ENCODE measurements around the gene CPN2.

CPN2 gene

DNA sequence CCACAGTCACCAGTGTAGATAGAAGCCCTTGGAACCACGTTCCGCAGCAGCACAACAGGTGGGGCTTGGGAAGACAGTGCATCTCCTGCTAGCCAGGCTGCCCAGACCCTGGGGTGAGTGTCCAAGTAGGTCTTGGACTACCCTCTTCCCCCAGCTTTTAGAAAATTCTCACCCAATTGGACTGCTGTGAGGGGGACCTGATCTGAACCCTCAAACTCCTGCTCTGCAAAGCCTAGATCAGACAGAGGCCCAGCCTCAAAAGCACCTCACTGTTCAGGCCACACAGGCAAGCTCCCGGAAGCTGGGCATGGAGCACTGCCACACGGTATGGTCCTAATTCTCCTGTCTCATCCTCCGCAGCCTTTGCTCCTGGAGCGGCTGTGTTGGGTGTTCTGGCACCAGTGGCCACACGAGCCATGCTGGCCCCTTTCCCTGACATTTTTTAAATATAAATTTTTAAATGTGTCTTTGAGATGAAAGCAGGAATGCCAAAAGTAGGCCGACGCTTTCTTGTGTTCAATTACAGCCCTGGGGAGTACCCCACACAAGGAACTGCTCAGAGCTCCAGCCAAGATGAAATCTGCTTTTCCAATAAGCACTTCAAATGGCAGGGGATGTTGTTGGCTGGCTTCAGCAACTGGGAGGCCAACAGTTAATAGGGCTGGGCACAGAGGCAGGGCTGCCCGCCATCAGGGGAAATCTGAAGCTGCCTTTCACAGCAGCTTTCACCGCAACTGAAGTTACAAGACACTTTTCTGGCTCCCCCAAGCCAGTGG is 40.9 kb downstream of the CPN2 start:
- DNase-seq = no peak

DNA sequence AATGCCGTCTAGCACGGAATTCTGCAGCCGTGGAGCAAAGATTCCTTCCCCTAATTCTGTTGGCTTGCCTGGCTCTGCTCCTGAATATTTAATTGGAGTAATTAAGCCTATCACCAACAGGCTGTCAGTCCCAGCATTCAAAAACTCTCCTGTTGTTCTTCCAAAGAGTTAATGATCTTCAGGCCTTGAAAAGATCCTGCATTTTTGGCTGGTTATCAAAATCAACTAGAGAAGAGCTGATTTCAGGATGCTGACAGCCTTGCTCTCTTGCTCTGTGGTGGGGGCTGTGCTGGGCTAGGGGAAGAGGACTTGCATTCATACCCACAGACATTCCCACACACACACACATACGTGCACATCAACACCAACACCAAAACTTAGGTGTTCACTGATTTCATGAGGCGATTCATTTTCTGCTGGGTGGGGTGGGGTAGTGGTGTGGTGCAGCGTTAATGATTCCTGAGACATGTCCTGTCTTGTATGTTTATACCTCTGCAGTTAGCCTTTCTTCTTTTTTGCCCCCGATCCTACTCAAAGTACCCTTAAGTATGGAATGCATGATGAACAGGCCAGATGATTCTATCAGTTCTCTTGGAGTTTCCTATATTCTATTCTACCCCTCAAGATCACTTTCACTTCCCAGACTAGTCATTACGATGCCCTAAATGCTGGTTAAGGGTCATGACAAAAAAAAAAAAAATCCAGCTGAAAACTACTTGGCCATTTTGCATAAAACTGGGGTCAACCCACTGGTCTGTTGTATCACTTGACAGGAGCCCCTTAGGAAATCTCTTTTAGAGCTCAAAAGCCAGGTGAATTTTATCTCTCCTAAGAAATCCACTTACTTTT is 42.3 kb downstream of the CPN2 start:
- no peak for DNase-seq

DNA sequence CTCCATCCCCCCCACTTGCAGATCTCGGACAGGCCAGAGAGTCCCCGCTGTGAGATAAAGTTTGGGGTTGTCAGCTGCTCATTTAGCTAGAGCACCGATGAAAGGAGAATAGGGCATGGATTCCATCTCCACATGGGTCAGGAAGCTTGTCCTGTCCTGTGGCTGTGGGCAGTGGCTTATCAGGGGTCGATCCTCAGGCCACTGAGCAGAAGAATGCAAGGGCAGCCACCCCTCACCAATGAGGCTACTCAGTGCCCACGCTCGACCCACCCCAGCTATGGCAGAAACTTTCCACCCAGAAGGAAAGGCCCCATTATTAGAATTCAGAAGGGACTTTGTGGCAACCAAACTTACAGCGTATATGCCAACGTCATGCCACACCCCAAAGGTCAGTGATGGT is 43.3 kb downstream of the CPN2 start:
- DNase-seq = no peak

DNA sequence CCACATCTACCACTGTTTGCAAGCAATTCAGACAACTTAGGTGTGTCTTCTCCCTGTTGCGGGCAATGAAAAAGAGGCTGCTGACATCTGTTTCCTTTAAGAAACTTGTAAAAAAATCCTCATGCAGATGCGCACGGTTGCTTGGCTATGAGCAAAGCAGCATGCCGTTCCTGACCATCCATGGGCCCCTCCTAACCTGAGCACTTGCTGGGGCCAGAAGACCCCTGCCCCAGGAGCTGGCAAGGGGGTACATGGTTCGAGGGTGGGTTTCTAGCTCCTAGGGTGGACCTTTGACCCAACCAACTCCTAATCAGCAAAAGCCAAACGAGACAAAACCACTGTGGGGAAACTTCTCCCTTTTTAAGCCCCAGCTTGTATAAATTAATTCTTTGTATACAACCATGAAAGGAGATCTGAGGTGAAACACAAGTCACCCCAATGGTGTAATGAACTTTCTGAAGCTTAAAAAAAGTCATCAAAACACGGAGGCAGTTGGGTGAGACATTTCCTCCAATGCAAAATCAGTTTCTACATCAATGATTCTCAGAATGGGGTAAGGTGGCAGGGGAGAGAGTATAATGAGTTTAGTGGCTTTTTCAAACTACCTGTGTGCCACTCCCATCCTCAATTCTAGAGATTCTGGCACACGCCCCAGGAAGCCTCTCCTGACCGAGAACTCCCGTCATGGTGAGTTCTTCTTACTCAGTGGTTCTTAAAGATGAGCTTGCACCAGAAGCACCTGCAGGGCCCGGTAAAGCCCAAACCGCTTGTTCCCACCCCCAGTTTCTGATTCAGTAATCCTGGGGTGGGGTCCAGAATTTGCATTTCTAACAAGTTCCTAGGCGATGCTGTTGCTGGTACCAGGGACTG is 44.1 kb downstream of the CPN2 start:
- DNase-seq = no peak

DNA sequence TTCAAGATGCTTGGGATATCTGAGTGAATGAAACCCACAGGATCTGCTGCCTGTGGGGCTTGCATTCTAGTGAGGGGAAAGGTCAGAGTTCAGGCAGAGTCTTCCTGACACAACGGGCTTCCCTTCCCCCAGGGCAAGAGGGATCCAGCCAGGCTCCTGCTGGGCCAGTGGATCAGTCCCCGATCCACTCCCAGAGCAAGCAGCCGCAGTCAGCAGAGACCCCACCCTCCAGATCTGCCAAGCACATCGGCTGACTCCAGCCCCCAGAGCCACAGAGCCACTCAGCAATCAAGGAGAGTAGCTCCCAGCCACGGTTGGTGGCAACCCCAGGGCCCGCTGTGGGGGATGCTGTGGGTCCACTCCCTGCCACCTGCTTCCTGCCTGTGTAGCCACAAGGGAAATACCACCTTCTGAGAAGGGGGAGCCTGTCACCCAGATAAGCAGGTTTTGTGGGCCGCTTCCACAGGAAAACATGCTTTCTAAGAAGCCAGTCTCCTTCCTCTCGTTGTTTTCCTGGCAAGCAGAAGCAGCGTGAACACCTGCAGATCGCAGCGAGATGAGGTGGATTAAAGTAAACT is 44.9 kb downstream of the CPN2 start:
- no peak for DNase-seq

DNA sequence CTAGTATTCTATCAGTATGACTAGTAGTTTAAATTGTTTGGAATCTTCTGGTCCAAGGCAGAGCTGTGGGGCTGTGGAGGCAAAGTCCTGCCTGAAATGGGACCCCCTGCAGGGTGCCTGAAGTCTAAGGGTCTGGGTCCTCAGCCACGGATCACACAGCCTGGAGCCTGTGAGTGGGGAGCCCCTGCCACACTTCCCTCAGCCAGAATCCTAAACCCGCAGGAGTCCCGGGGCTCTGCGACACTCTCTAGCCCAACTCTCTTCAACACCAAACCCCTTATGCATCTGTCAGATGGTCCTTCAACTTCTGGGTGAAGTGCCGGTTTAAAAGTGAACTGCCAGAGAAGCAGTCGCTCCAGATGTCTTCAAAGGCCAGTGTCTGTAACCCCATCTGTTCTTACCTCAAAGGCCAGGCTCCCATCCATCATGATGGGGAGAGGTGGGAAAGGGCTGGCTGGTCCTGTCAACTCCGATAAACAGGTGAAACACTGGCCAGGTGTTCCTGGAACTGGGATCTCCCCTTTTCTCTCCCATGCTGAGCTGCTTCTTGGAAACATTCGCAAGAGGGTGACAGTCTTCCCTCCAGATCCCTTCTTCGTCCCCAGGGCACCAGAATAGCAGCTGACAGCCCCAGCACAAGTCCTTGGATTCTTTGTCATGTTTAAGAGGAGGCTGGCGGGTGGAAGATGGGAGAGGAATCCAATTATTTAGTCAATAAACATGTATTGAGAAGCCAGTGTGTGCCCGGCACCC is 45.6 kb downstream of the CPN2 start:
- no peak for DNase-seq

DNA sequence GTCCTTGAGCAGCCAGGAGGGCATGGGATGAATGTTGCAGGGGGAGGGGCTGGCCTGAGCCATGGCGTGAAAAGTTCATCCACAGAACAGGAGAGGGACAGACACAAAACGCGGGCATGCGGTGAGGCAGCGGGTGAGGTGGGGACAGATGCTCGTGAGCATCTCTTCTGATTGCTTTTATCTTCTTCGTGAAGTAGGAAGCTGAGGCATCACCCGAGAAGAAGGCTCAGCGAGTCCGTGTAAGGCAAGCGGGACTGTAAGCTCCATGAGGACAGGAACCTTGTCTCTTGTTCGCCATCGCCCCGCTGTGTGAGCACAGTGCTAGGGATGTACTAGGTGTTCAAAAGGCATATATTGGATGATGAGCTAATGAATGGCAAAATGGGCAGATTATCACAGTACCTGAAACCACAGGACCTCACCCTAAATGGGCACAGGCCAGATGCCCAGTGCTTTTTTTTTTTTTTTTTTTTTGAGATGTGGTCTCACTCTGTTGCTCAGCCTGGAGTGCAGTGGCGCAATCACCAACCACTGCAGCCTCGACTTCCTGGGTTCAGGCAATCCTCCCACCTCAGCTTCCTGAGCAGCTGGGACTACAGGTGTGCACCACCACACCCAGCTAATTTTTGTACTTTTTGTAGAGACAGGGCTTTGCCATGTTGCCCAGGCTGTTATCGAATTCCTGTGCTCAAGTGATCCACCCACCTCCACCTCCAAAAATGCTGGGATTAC is 46.8 kb downstream of the CPN2 start:
- no peak for DNase-seq

DNA sequence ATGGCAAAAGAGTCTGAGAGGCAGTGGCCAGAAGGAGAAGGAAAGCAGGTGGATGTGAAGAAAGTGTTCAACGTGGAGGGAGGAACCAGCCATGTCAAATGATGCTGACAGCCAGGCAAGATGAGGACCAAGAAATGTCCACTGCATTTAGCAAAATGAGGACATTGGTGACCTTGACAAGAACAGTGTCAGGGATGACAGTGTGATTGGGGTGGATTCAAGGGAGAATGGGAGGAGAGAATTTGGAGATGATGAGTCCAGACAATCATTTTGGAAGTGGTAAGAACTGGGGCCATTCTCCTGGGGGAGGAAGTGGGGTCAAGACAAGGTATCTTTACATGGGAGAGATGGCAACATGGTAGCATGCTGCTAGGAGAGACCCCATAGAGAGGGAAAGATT is 47.4 kb downstream of the CPN2 start:
- no peak for DNase-seq

DNA sequence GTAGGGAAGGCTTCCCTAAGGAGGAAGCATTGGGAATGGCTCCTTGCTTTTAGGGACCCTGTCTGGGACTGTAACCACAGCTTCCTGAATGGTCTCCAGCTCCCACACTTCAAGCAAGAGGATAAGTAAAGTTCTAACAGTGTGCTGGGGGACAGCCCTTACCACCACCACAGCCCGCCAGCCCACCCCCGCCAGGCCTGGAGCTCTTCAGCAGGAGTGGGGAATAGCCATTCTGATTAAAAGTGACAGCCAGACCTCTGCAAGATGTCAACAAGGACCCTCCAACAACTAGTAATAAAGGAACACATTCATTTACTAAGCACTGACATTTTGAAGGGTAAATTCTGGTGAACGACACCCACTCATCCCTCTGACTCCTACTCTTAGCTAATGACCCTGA is 49.4 kb downstream of the CPN2 start:
- DNase-seq = no peak

DNA sequence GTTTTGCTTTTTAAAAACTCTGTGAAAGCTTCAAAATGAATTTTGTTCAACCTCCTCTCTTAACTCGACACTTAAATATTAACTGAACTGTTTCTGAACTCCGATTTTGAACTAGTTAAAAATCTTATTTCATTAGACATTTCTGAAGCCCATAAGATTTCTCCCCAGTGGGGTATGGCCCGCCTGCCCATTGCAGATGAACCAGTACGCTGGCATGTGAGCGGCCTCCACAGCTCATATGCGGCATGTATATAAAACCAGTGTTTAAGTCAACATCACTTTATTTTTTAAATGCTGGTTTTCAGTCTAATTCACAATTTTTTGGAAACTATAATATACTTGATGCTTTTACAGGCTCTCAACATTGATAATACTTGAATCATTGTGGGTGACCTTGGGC is 50.2 kb downstream of the CPN2 start:
- no peak for DNase-seq

DNA sequence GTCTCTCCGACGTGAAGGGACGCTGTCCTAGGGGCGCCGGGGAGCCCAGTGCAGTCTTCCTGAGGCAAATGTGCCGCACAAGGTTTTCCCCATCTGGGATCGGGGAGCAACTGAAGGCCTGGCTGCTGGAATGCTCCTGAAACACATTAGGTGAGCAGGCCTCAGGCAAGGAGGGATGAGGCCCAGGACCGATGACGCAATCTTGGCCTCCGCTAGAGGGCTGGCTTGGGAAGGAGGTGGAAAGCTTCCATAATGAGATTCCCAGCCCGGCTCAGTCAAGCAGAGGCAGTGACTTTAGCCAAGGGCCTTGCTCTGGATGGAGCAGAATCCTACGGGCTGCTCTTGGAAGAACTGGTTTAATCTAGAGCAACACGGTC is 50.8 kb downstream of the CPN2 start:
- DNase-seq = no peak

DNA sequence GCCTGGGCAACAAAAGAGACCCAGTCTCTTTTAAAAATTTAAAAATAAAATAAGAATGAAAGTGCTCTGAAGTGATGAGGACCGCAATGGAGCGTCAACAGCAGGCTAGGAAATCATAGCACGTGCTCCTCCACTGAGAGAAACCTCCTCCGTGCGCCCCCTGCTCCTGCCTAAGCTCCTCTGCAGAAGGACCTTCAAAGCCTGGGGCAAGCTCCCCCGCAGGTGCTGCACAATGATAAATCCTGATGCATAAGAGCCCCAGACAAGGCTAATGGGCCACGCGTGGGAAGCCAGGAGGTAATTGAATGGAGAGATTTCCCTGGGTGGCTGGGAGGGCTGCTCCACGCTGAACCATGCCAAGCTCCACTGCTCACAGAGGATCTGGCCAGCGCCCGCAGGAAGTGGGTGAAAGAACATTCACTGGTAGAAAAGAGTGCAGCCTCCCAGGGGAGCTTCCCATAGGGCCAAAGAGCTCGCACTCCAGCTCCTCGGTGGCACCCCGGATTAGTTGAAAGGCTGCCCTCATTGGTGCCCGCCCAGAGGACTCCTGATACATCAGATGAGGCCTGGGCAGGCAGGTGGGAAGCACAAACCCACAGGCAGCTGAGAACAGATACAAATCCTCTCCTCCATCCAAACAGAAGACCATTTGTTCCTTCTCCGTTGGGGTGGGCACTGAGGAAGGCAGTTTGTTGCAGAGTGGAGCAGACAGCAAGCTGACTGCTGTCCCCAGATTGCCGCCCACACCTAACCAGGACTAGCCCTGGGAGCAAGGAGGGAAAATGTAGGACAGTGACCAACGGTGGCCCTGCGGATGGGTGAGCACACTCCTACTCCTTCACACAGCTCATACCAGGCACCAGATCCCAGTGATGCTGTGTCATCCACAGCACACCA is 52.5 kb downstream of the CPN2 start:
- DNase-seq = no peak

DNA sequence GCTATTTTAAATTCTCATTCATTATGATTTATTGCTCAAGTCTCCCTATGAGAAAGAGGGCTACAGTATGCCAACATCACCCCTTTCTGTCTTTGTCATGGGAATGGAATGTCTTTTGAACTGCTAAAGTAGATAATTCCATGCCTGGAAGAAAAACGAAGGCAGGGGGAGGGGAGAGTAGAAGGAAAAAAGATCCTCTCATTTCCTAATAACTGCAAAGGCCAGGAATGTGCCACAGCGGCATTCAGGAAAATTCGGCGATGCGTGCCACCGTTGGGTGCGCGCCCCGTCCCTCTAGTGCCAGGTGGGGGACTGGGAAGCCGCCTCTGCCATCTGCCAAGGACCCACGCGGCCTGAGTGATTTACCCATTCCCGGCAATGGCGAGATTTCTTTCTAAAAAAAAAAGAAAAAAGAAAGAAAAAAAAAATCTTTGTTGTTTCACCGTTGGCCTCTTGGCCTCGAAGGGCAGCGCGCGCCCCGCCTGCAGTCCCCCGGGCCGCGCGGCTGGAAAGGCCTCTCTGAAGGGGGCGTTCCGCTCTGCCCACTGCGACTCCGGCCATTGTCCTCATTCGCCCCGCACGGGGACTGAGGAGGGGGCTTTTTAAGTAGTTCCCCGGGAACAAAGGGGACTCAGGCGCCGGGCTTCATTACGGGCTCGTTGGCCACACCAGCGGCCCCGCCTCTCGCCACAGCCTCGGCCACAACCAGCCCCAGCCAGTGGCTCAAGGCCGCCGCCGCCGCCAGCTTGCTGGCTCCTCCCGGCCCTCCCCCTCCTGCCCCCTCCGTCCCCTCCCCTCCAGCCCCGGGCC is 54.5 kb downstream of the CPN2 start:
- no peak for DNase-seq

DNA sequence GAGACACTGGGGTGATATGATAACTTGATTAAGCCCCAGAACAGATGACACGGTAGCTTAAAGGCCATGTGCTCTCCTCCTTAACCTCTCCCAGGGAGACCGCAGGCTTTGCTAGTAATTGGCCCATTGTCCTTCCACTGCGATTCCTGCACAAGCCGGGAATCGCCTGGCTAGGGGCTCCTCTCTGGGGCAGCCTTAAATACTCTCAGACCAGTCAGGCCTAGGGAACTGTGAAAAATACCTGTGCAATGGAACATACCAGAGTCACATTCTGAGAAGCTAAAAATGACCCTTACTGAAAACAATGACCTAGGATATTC is 56.3 kb downstream of the CPN2 start:
- DNase-seq = no peak

DNA sequence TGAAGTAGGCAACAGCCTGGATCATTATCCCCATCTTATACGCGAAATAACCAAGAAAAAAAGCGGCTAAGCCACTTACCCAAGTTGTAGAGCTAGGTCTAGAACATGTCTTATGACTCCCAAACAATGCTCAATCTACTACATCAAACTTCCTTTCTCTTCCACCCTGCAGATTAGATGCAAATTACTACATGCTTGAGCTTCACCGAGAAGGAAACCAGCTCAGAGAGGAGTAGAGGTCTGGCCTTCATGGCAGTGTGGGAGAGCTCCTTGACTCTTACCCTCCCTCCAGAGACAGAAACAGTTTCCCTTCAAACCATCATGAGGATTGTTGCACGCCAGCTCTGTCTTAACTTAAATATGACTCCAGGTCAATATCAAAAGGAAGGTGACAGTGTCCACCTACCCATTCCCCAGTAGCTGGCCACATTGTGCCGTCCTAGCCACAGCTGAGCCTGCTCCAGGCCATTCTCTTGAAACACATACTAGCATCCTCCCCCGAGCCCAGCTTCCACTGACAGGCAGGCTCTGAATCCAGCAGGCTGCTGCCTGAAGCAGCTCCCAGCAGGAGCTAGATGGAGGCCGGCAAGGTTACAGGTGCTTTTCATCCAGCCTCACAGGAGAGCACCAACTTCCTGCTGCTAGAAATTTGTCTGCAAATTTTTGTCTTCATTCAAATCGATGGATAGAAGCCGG is 56.8 kb downstream of the CPN2 start:
- DNase-seq = no peak

DNA sequence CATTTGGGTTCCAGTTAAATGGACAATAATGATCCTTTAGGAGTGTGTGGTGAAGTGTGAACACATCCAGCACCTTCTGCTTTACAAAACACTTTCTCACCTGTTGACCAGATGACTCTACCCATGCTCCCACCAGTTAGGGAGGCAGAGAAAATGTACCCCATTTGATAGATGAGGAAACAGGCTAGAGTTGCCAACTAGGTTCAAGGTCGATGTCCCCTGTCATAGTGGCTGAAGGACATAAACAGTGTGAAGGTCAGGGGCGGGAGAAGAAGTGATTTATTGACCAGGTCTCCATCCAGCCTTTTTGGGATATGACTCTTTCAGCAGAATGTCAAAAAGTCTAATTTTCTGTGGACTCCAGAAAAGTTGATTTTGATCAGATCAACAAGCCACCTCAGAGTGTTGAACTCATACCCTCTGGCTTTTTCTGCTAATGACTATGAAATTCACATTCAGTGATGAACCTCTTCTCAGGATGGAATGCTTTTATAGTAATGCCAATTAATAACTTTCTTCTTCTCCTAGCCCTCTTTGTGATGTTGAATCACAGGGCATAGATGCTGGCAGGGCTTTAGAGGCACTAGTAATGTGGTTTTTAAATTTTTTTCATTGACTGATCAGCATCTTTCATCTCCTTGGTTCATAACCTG is 57.5 kb downstream of the CPN2 start:
- DNase-seq = no peak

DNA sequence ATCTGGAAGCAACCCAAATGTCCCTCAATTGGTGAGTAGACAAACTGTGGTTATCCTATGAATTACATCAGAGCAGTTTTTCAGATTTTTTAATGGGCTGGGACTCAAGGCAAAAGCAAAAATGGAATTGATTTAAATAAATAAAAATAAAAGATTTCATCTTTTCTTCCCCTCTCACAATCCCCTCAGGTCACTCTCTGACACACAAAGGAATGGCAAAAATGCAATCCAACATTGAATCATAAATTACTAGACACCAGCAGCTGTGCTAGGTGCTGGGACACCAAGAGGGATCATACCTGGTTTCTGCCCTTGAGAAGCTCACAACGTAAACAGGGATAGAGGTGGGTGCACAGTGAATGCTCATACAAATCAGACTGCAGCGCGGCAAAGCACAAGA is 58.8 kb downstream of the CPN2 start:
- DNase-seq = no peak

Data from SIG-M5 (cell line).